HG03039 (cell line): ENCODE data around the gene POLR1E.
"Not testable (repeated sequence)": the region's sequence is repeated elsewhere in the genome, so short reads cannot be mapped to it uniquely, and the experiment has no call there.

Source experiments
- ATAC-seq: cut with Tn5 transposase; IDR thresholded peaks from one replicate; pipeline ENCODE4 v1.9.1; 2021; ENCODE audit warnings: mild to moderate bottlenecking, moderate library complexity; ENCODE audit not compliant: unreplicated experiment

Gene POLR1E

DNA sequence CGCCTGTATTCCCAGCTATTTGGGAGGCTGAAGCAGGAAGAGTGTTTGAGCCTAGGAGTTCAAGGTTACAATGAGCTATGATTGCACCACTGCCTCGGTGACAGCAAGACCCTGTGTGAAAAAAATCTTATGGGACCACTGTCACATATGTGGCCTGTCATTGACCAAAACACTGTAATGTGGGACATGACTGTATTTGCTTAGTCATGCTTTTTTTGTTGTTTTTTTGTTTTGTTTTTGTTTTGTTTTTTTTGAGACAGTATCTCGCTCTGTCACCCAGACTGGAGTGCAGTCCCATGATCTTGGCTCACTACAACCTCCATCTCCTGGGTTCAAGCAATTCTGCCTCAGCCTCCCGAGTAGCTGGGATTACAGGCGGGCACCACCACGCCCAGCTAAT is 13.5 kb downstream of the POLR1E start:
- ATAC-seq: no peak

DNA sequence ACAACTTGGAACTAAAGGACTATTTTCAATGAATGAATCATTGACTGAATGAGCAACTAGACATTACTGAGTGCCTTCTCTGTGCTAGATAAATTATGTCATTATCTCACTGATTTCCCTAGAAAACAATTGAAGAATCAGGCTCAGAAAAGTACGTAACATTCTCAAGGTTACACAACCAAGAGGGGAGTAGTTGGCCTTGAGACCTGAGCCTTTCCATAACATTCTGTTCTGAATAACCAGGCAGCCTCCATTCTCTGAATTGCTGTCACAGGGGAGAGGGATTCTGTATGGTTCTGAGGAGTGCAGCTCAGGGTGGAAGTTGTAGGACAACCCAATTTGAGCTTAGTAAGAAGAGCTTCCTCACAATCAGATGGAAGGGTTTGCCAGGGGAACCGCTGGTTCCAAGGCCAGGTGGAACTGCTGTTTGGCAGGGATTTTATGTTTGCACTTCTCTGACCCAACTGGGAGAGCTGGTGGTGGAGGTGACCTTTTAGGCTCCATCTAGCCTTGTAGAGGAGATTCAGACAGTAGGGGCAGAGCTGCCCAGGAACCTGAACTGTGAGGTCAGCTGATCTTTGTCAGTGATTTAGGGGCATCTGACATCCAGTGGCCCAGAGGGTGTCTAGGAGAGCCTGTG is 16.3 kb downstream of the POLR1E start:
- no peak for ATAC-seq

DNA sequence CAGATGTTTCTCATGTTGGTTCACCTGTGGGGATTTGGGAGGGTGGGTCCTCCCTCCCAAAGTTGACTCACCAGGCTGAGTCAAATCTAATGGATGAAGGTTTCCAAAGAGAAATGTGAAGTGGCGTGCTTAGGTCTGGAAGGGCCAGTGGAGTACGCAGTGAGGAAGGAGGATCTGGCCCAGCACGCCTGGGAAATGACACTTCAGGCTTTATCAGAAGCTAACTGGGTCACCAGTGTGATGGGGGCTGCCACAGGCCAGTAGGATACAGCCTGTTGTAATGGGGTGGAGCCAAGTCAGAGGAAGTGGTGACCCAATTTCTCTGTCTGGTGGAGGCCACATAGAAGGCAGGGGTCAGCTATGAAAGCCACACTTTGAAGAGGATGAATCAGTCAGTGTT is 18.0 kb downstream of the POLR1E start:
- no peak for ATAC-seq

DNA sequence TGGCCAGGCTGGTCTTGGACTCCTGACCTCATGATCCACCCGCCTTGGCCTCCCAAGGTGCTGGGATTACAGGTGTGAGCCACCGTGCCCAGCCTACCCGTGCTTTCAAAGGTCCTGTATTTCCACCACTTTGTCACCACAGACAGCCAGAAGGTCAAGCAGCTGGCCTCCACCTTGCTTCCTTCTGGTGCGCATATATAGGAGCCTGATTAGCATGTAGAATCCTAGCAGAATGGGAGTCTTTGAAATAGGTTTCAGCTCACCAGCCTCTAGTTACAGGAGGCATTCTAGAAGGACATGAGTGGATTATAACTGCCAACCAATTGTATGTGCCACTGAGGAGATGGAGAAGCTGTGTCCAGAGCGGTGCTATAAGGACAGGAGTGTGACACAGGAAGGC is 18.9 kb downstream of the POLR1E start:
- ATAC-seq: no peak

DNA sequence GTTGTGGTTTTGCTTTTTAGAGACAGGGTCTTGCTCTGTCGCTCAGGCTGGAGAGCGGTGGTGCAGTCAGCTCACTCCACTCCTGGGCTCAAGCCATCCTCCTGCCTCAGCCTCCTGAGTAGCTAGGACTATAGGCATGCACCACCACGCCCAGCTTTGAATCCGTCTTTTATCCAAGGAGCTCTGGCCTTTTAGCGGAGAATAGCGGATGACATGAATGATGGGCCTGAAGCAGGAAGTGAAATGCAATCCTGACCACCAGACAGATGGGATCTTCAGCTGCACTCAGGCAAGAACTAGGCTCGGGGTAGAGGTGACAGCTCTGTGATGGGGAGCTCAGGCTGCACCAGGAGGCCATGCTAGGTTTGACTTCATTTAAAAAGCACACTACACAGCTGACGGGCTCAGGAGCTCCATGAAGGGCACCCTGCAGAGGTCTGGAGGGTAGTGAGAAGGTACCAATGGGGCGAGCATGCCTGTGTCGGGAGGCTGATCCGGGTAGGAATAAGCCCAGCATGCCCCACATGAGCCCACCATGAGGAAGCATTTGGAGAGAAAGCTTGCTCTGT is 21.9 kb downstream of the POLR1E start:
- no peak for ATAC-seq

DNA sequence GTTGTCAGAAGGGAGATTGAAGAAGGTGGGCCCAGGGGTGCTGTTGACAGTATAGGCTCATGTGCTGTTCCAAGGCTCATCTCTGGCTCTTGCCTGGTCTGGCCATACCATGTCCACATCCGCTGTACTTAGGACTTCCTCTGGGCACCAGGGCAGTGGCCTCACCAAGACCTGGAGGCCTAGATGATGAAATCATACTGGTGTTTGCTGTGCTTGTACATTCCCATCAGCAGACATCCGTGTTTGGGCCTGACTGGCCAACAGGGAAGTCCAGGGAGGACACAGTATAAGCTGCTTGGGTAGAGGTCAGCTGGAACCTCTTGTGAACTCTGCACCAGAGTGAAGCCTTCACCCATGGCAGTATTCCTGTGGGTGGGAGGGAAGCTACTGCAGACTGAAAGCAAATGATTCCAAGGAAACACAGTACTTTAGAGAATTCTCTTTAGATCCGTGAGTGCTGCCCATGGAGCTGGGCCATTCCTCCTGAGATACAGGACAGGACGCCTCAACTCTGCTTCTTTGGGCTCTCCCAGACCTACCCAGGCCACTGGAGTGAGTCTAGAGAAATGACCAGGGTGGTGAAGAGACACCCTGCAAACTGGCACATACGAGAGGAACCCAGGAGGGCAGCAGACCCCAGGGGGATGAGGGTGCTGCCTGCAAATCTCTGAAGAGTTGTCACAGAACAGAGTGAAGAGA is 22.5 kb downstream of the POLR1E start:
- ATAC-seq: no peak

DNA sequence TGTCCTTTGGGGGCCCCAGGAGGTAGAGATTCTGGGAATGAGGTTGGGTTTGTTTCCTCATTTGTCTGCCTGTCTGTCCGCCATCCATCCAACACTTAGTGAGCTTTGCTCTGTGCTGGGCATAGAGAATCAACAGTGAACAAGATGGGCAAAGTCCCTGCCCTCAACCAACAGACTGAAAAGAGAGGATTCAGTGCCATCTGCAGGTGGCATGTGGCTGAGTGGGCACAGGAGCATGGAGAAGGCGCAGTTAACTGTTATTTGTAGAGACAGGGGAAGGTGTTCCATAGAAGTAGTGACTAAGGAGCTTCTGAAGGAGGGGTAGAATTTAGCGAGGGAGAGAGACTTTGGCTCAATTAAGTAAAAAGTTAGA is 23.1 kb downstream of the POLR1E start:
- ATAC-seq: no peak

DNA sequence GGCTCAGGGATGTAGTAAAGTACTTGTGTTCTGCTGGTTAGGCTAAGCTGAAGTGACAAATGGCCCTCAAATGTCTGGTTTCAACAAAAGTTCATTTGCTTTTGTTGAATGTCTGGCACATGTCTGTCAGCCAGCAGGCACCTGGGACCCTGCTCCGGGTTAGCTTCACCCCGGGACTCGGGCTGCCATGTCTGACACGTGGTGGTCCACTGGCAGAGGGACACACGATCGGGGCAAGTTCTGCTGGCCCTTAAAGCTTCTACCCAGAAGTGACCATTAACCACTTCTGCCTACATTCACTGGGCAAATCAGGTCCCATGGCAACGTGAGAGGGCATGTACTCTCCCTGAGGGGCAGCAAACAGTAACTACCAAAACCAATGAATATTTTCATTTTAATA is 23.8 kb downstream of the POLR1E start:
- ATAC-seq: no peak

DNA sequence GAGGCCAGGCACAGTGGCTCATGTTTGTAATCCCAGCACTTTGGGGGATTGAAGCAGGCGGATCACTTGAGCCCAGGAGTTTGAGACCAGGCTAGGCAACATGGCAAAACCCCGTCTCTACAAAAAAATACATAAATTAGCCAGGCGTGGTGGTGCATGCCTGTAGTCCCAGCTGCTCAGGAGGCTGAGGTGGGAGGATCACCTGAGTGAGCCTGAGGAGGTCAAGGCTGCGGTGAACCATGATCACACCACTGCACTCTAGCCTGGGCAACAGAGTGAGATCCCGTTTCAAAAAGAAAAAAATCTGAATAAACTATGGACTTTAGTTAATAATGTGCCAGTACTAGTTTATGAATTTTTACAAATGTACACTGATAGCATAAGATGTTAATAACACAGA is 24.3 kb downstream of the POLR1E start:
- not testable (repeated sequence) for ATAC-seq

DNA sequence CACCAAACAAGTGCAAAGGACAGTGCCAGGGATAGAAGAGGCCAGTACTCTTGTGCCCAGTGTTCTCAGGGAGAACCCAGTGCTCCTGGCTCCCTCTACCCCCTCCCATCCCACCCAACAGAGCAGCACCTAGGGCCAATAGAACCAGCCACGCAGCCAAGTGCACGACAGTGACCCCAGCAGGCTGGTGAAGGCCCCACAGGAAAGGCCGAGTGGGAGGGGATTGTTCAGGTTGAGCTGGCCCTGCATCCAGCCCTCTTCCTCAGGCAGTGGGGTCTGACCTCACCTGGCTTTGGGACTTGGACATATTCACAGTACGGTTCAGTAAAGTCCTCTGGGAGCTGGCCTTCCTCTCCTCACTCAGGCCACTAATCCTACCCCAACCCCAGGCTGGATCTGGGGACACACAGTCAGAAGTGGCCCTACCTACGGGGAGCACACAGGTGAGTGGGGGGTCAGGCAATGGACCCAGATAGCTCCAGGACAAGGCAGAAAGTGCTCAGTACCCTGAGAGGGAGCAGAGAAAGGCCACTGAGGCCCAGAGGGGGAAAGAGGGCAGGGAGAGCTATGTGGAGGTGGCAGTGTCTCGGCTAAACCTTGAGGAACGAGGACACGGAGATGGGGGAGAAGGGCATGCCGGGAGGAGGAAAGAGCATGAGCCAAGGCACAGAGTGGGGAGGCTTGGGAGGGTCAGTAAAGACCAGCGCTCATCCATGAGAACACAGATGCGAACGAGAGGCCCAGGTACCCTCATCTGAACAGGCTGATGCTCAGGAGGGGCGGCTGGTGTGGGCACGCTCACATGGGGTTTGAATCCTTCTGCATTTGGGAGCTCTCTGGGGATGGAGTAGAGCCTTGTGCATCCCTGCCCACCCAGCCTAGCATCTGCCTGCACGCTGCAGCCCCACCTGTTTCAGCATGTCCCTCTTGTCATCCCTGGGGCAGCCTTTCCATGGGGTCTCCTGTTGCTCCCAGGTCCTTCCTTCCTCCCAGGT is 25.6 kb downstream of the POLR1E start:
- no peak for ATAC-seq

DNA sequence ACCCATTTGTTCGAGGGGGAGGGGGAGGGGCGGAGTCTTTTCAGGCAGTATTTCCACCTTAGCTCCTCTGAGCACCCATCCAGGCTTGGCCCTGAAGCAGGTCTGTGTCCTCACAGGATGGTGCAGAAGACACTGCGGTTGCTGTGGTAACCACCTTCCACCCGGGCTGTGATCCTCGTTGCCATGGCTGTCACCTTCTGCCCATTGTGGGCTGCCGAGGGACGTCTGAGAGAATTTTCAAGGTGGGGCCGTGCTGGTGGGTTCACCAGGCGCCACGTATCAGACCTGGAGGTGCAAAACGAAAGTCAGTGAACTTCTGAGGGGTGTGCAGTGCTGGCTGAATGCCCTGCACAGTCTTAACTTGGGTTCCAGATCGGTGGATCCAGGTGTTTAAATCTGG is 26.7 kb downstream of the POLR1E start:
- no peak for ATAC-seq

DNA sequence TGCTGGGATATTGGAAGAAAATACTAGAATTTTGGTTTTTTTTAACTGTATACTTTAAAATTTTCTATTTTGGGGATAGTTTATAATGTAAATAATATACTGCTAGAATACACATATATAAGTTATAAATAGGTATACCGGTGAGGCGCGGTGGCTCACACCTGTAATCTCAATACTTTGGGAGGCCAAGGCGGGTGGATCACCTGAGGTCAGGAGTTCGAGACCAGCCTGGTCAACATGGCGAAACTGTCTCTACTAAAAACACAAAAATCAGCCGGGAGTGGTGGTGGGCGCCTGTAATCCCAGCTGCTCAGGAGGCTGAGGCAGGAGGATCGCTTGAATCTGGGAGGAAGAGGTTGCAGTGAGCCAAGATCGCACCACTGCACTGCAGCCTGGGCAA is 28.7 kb downstream of the POLR1E start:
- not testable (repeated sequence) for ATAC-seq

DNA sequence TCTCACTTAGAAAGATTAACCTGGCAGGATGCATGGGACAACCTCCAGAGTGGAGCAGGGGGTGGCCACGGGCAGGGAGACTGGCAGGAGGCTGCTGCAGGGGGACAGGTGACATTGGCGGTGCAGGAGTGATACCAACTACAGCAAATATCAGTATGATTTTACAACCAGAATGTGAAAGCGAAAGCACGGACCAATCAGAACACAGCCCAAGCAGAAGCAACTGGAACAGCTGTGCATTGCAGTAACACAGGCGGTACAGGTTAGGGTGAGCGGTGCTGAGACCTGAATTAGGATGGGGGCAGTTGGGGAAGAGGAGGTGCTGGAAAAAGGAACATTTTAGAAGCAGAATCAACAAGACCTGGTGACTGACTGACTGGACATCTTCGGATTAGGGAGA is 29.3 kb downstream of the POLR1E start:
- ATAC-seq: no peak

DNA sequence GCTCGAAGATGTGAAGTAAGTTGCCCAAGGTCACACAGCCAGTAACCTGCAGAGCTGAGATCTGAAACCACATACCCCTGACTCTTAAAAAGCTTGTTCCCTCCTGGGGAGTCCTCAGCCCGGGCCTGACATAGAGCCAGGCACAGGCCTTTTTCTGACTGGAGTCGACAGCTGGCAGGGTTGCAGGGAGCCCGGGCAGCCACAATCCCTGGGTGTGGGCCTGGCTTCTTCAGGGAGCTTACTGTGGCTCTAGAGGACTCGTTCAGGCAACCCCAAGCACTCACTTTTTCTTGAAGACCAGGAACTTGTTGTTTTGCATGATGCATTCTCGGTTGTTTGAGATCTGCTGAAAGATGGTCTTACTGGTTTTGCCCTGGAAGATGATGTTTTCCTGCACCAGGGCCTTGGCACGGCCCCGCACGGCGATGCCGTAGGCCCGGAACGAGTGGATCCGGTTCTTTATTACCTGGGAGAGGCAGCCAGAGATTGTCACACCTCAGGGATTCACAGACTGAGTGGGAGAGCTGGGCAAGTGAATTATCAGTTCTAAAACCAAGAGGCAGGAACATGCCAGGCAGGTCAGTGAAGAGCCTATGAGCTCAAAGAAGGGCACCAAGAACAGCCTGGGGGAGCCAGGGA is 30.0 kb downstream of the POLR1E start:
- ATAC-seq: no peak

DNA sequence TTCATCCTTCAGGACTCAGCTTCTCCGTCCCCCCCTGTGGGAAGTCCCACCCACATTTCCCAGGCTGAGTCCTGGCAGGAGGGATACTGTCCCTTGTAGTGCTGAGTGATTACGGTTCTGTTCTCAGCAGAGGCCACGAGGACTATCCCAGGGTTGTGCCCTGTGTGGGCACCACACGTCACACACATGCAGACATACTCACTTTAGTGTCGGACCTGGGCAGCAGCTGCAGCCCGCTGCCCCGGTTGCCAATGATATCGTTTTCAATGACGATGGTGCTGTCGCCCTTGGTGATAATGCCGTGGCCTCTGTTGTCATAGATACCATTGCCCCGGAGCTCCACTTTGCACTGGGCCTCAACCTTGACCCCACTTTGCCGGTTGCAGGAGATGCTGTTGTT is 32.2 kb downstream of the POLR1E start:
- no peak for ATAC-seq

DNA sequence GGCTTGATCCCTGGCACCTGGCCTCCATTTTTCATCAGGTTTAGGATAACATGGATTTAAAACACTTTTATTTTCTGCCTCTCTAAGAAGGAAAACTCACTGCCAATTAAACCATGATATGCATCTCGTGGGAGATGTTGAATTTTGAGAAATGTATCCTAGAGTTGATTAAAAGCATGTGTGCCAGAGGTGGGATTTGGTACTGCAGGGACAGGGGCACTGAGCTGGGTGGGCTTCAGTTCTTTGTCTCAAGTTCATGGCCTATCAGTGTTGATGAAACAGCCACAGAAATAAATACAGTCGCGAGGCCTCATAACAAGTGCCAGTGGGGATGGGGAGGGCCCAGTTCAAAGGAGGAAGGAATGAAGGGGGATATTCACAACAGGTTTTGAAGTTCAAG is 34.9 kb downstream of the POLR1E start:
- ATAC-seq: no peak

DNA sequence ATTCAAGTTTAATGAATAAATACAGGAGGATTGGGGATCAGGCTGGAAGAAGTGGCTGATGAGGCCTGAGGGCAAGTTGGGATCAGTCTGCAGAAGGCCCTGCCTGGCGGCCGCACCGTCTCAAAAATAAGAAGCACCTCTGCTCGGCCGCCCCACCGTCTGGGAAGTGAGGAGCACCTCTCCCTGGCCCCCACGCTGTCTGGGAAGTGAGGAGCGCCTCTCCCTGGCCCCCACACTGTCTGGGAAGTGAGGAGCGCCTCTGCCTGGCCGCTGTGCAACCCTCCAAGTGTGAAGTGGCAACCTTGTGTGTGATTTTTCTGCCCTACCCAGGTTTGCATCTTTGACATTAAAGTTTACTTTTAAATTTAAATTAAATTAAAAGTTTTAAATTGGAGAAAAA is 35.4 kb downstream of the POLR1E start:
- ATAC-seq: no peak

DNA sequence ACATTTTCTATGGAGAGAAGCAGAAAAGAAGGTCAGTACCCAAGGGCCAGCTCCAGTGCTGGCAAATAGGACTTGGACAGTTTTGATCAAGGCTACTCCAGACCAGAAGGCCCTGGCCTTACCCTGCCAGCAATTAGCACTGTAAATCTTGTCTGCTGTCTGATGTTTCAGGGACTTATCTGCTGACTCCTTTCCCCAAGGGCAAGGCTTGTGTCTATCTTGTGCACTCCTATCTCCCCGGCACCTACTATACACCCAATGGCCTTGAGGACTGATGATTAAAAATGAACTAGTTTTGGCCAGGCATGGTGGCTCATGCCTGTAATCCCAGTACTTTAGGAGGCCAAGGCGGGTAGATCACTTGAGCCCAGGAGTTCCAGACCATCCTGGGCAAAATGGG is 37.2 kb downstream of the POLR1E start:
- no peak for ATAC-seq

DNA sequence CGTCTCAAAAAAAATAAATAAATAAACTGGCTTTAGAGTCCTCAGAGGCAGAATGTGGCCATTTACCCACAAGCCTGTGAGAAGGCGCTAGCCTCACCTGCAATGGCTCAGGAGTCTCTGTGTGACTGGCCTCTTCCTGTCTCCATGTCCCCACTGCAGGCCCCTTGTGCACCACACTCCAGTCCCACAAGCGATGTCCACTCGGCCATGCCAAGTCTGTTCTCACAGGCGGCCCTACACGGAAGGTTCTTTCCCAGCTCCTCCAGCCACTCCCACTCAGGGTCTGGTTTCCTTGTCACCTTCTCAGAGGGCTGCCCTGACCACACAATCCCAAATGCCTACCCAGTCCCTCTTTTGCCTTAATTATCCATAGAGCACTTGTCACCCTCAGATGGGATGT is 38.2 kb downstream of the POLR1E start:
- no peak for ATAC-seq

DNA sequence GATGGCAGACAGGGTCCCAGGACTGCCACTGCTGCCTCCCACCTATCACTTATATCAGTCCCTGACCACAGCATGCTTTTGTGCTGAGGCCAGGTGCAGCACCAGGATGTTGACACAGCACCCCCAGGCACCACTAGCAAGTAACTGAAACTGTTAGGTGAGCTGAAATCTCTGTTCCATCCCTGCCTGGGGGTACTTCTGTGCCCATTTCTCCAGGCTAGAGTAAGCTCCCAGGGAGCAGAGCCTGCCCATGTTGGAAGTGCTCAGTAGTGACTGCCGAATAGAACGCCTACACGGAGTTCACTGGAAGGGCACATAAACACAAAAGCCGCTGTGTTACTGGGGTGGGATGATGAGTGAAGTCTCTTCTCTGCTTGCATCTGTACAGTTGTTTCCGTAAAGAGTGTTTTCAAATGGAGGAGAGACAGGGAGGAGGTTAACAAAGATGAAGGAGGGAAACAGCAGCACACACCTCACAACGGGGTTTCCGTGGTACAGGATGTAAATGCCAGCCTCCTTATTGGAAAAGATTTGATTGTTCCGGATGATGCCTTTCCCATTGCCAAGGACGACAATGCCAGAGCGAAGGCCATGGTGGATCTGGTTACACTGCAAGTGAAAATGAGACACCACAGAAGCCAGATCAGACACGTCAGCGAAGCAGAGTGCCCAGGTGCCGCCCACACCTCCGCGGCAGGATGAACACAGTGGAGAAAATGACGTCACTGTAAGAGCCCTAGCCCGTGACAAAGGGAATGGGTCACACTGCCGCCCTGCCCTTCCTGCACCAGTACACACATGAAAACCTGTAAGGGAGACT is 43.1 kb downstream of the POLR1E start:
- no peak for ATAC-seq
